ENCODE data around the gene MPV17L2.

The MPV17L2 gene

DNA sequence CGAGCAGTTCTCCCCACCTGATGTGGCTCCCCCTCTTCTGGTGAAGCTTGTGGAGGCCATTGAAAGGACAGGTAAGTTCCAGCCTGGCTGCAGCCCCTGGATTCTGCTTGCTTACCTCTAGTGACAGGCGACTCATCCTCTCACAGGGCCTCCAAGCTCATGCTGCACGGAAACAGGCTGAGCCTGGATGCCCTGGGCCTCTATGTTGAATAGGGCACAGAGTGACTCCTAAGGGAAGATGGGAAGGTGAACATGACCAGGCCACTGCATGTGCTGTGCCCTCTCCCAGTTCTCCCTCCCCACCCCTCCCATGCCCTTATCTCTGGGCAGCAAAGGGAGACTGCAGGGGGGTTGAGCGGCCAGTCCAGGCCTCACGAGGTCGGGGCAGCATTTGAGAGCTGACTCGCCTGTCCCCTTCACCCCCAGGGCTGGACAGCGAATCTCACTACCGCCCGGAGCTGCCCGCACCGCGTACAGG lies 32.5 kb upstream of the MPV17L2 start:
- in situ Hi-C loops (cut with MboI; ENCODE audit: low sequenced_read_pairs), result no loop called here

DNA sequence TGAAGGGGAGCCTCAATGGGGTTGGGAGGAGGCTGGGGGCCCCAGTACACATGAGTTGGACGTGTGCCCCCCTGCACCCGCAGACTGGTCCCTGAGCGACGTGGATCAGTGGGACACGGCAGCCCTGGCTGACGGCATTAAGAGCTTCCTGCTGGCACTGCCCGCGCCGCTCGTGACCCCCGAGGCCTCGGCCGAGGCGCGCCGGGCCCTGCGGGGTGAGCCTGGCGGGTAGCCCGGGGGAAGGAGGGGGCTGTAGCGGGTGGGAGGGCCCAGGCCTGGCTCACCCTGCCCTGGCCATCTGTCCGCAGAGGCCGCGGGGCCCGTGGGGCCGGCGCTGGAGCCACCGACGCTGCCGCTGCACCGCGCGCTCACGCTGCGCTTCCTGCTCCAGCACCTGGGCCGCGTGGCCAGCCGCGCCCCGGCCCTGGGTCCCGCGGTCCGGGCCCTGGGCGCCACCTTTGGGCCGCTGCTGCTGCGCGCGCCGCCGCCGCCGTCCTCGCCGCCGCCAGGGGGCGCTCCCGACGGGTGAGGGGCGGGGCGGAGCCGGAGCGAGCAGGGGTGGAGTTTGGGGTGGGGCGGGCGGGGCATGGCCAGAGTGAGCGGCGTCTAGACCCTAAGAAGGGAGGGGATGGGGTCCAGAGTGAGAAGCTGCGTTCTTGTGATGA lies 31.9 kb upstream of the MPV17L2 start:
- in situ Hi-C loops (cut with MboI; ENCODE audit: low sequenced_read_pairs), result no loop called here

DNA sequence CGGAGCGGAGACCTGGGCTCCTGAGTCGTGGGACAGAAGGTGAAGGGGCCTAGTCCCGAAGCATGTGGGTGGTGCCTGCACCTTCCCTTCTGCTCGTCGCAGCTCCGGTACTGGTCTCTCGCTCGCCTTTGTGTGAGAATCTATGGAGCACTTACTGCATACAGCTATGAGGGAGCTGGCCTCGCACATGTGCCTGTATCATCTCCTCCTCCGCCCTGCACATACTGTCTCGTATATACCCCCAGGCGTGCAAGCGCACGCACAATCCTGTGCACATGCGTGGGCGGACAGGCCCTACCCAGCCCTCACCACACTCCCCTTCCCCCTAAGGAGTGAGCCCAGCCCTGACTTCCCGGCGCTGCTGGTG lies 31.4 kb upstream of the MPV17L2 start:
- in situ Hi-C loops (cut with MboI; ENCODE audit: low sequenced_read_pairs), result no loop called here

DNA sequence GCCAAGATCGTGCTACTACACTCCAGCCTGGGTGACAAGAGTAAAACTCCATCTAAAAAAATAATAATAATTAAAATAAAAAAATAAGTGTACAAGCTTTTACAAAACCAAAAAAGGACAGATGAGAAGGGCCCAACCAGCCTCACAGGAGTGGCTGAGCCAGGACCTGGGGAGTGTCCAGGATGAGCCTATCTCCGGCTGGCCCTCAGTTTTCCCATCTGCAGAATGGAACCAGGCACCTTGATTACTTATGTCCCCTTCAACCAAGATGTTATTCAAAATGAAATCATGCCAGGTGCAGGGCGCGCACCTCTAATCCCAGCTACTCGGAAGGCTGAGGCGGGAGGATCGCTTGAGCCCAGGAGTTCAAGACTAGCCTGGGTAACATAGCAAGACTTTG lies 28.9 kb upstream of the MPV17L2 start:
- in situ Hi-C loops (cut with MboI; ENCODE audit: low sequenced_read_pairs), result no loop called here

DNA sequence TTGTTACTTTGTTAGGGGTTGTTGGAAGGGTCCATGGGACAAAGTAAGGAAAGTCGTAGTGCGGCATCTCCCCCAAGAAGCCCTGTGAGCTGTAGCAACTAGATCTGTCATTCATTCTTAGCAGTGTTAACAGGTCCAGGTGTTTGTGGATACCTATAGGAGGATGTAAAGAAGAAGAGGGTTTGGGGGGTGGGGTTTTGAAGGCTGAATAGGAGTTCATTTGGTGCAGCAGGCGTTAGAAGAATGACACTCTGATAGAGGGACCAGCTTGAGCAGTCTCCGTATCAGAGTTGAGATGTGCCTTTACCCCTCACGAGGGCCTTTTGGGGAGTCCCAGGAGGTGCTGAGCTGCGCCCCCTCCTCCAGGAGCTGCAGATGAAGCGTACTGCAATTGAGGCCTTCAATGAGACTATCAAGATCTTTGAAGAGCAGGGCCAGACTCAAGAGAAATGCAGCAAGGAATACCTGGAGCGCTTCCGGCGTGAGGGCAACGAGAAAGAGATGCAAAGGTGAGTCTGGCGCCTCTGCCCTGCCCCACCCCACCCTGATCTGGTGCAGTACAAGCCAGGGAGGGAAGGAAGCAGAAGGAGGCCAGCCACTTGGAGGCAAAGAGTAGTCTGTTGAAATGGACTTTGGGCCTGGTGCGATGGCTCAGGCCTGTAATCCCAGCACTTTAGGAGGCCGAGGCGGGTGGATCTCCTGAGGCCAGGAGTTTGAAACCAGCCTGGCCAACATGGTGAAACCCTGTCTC lies 27.0 kb upstream of the MPV17L2 start:
- in situ Hi-C loops (cut with MboI; ENCODE audit: low sequenced_read_pairs), result loop anchor here (5.0 kb wide), 1 partner anchor 54 kb away; no protein-coding TSS in a partner anchor

DNA sequence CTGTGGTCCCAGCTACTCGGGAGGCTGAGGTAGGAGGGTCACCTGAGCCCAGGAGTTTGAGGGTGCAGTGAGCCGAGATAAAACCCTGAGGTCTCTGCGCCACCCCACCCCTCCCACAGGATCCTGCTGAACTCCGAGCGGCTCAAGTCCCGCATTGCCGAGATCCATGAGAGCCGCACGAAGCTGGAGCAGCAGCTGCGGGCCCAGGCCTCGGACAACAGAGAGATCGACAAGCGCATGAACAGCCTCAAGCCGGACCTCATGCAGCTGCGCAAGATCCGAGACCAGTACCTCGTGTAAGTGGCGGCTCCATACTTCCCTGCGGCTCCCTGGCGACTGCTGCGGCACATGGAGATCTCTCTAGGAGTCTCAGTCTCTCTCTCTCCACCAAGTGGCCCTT lies 26.0 kb upstream of the MPV17L2 start:
- in situ Hi-C loops (cut with MboI; ENCODE audit: low sequenced_read_pairs), result loop anchor here (5.0 kb wide), 1 partner anchor 55 kb away; no protein-coding TSS in a partner anchor

DNA sequence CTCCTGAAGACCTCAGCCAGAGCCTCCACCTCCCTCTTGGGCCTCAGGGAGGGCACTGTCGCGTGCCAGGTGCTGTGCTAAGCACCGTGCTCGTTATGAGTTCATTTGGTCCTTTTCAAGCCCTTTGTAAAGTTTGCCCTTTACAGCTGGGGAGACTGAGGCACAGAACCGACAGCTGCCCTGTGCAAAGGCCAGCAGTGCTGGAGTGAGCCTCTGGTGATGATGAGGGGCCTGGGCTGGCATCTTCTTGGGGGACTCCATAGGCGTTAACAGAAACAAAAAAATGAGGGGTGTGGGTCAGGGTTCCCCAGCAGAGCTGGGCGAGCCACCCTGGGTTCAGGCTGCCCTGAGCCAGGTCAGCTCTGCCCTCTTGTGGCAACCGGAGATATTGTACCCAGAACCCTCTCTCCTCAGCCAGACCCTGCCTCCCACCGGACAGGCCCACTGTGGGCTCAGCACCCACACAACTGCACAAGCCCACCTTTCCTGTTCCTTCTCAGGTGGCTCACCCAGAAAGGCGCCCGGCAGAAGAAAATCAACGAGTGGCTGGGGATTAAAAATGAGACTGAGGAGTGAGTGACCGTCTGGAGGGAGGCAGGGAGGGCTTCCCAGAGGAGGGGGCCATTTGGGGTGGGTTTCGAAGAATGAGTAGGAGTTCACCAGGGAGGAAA lies 24.9 kb upstream of the MPV17L2 start:
- in situ Hi-C loops (cut with MboI; ENCODE audit: low sequenced_read_pairs), result loop anchor here (5.0 kb wide), 1 partner anchor 56 kb away; no protein-coding TSS in a partner anchor

DNA sequence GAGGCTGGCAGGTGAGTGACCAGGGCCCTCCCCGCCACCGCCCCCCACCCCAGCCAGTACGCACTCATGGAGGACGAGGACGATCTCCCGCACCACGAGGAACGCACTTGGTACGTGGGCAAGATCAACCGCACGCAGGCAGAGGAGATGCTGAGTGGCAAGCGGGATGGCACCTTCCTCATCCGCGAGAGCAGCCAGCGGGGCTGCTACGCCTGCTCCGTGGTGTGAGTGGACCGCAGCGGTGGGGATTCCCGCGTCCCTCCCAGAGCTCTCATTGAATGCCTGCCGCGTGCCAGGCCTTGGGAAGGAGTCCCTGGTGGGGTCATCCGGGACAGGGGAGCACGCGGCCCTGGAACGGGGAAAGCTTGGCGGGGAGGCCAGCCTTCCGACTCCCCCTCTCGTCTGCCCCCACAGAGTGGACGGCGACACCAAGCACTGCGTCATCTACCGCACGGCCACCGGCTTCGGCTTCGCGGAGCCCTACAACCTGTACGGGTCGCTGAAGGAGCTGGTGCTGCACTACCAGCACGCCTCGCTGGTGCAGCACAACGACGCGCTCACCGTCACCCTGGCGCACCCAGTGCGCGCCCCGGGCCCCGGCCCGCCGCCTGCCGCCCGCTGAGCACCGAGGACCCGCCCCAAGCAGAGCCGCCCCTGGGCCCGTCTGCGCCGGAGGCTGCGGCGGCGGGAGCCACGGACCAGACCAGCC lies 24.2 kb upstream of the MPV17L2 start:
- in situ Hi-C loops (cut with MboI; ENCODE audit: low sequenced_read_pairs), result loop anchor here (5.0 kb wide), 1 partner anchor 57 kb away; no protein-coding TSS in a partner anchor

DNA sequence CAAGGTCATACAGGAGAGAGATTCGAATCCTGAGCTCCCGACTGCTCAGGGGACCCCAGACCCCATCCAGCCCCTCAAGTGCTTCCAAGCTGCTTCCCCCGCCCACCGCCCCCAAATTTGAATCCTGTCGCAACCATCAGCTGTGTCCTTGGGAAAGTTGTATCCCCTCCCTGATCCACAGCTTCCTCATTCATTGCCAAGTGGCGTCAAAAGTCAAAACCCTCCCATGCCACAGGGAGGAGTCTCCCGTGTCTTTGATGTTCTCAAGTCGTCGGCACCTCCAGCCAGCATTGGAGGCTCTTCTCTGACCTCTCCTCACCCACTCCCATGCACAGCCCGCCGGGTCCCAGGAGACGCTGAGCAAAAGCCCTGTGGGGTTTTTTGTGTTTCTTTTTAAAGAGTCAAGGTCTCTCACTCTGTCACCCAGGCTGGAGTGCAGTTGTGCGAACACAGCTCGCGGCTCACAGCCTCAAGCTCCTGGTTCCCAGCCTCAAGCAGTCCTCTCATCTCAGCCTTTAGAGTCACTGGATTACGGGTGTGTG lies 22.2 kb upstream of the MPV17L2 start:
- in situ Hi-C loops (cut with MboI; ENCODE audit: low sequenced_read_pairs), result no loop called here

DNA sequence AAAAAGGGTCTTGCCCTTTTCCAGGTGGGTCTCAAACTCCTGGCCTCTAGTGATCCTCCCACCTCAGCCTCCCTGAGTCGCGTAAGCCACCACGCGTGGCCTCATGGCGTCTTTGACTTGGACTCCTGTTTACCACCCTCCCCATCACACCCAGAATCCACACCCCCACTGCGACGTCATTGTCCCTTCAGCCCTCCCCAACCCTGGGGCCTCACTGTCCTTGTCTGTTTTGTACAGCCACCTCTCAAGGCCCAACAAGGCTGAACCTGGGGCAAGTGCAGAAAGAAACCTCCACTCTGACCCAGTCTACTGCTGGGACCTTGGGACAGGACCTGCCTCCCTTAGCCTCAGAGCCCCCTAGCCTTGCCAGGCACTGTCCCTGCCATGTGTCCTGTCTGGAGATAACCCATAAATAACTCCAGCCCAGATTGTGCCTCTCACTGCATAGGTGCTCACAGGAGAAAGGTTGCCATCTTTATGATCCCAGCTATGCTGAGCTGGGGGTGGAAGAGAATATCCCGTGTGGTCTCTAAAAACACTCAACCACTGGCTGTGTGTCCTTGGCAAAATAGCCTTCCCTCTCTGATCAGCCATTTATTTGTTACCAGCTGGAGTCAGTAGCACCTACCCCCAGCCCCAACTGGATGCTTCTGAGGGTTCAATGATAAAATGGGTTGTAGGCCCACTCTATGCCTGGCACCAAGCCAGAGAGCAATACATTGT lies 21.3 kb upstream of the MPV17L2 start:
- in situ Hi-C loops (cut with MboI; ENCODE audit: low sequenced_read_pairs), result no loop called here

DNA sequence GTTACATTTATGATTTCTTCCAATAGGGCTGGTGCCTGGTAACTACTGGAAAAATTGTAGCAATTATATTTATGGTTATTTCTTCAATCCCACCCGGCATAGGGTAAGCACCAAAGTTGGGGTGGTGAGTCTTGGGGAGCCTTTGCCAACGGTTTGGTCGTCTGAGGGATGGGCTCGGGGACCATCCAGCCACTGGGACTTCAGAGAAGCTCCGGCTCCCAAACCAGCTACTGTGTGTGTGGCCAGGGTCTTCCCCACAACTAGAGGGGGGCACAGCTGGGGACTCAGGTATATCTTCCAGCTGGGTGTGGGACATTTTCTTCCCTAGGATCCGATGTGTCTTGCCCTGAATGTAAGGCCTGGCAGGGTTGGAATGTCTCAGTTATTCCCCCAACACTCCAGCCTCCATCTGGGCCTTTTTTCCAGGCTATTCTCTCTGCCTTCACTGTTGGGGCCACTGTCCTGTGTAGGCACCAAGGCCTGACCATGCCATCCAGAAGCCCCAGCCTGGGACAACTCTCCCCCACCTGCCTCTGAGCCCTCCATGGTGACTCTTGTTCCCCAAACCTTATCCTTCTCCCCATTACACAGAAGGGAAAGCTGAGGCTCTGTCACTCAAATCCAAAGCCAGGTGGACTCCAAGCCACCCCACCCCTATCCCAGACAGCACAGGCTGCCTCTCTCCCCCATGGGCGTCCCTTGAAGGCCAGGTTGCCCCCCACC lies 20.5 kb upstream of the MPV17L2 start:
- in situ Hi-C loops (cut with MboI; ENCODE audit: low sequenced_read_pairs), result no loop called here

DNA sequence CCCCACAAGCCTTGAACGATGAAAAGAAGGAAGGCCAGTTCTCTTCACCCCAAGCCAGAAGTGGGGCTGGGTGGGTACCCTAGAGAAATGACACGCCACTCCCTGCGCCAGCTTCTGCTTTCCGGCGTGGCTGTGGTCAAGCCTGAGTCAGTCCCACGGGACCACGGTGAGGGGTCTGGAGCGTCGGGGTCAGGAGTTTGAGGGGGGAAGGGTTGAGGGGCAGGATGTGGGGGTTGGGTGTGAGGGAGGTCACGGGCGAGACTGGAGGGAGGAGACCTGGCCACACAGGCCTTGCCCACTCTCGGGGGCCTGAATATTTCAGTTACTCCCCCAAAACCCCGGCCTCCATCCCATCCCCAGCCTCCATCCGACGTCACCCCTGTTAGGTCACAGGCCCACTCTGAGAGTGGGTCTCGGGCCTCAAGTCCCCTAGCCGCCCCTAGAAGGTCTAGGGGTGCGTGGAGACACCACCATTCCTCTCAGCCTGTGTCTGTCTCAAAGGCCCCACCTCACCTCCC lies 19.9 kb upstream of the MPV17L2 start:
- in situ Hi-C loops (cut with MboI; ENCODE audit: low sequenced_read_pairs), result no loop called here

DNA sequence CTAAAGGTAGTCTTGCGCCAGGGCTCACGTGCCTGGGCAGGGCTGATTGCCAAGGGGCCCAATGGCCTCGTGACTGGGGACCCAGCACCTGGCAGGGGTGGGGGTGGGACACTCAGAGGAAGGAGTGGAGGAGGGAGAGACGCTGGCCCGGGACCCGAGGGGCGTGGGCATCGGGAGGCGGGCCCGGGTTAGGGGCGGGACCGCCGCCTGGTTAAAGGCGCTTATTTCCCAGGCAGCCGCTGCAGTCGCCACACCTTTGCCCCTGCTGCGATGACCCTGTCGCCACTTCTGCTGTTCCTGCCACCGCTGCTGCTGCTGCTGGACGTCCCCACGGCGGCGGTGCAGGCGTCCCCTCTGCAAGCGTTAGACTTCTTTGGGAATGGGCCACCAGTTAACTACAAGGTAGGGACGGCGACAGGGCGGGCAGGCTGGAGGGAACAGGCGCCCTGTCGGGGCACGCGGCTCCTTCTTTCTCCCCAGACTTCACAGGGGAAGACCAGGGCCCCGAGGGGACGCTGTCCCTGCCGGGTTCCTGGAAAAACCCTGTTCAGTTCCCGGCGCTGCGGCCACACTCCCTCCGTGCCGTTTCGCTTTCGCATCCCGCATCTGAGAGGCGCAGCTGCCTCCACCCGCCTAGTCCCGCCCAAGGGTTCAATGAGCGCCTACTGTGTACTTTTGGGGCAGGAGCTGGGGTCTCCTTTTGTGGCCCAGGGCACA lies 19.3 kb upstream of the MPV17L2 start, which contains the start of gene IFI30:
Gene IFI30 (plus strand): TSS at position 242 of the 717 bp plus-strand sequence. CDS start 29 bp downstream, at position 271.
- in situ Hi-C loops (cut with MboI; ENCODE audit: low sequenced_read_pairs), result no loop called here

DNA sequence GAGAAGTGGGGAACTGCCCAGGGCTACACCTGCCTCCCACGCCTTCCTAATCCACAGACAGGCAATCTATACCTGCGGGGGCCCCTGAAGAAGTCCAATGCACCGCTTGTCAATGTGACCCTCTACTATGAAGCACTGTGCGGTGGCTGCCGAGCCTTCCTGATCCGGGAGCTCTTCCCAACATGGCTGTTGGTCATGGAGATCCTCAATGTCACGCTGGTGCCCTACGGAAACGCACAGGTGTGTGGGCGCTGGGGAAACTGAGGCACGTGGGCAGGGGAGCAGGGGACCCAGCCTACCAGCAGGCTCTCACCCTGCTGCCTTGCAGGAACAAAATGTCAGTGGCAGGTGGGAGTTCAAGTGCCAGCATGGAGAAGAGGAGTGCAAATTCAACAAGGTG lies 18.0 kb upstream of the MPV17L2 start:
- in situ Hi-C loops (cut with MboI; ENCODE audit: low sequenced_read_pairs), result no loop called here

DNA sequence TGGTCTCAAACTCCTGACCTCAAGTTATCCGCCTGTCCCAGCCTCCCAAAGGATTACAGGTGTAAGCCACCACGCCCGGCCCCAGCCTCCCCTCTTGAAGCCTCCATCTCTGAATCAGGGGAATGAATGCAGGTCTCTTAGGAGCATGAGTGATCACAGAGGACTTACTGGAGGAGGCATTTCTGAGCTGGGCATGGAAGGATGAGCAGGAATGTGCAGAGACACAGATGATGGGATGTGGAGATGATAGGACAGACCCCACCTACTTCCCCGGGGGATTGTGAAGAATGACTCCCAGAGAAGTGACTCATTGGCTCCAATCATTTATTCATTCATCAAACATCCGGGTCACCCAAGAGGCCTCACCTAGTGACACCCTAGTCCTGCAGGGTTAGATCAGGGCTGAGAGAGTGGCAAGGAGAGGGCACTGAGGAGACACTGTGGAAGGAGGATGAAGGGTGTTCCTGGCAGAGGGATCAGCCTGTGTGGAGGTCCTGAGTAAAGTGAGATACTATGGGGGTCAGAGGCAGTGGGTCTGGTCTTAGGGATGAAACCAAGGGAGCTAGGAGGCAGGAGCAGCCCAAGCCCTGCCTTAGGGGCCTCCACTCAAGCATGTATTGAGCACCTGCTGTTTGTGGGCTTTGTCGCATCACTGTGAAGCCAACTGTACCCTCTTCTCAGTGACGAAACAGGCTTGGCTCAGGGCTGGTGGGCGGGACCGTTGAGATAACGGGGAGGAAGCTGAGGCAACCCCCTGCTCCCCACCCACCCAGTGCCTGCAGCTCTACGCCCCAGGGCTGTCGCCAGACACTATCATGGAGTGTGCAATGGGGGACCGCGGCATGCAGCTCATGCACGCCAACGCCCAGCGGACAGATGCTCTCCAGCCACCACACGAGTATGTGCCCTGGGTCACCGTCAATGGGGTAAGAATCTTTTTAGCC lies 16.4 kb upstream of the MPV17L2 start:
- in situ Hi-C loops (cut with MboI; ENCODE audit: low sequenced_read_pairs), result no loop called here

DNA sequence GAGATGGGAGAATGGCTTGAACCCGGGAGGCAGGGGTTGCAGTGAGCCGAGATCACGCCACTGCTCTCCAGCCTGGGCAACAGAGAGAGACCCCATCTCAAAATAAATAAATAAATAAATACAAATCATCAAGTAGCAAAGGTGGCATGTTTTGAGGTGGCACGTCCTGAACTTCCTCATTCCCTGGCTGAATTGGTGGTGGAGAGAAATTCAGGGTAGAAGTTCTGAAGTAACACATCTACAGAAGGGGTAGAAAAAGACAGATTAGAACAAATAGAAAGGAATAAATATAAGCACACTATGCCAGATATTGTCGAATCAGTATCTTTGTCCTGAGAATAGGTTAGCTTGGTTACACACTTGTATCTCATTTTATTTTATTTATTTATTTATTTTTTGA lies 13.1 kb upstream of the MPV17L2 start:
- in situ Hi-C loops (cut with MboI; ENCODE audit: low sequenced_read_pairs), result no loop called here

DNA sequence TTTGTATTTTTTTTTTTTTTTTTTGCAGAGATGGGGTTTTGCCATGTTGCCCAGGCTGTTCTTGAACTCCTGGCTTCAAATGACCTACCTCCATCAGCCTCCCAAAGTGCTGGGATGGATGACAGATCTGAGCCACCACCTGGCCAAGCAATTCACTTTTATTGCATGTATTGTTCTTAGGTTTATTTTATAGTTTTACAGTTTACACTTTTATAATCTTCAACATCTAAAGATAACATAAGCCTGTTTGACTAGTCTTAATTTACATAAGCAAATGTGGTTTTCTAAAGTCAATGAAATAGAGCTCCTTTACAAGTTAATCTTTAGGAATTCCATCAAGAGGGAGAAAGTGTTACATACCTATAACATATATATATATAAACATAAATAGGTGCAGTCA lies 9.5 kb upstream of the MPV17L2 start:
- in situ Hi-C loops (cut with MboI; ENCODE audit: low sequenced_read_pairs), result no loop called here
